Measurements from ENCODE around the gene NQO1. TPM values are rescaled to one million over a fixed set of nuclear protein-coding genes. Genes with fewer than 3 reads are reported as not detected.
A peak's percentile ranks its signal among the peaks of the same experiment; 100 is the strongest.

NQO1 gene
- total and polyA plus RNA-seq, 9 of the 15 experiments (the other 6 are each of a cell fraction or from before 2014, with no cell fraction given), result 96.7 to 198 (median 122) TPM

DNA sequence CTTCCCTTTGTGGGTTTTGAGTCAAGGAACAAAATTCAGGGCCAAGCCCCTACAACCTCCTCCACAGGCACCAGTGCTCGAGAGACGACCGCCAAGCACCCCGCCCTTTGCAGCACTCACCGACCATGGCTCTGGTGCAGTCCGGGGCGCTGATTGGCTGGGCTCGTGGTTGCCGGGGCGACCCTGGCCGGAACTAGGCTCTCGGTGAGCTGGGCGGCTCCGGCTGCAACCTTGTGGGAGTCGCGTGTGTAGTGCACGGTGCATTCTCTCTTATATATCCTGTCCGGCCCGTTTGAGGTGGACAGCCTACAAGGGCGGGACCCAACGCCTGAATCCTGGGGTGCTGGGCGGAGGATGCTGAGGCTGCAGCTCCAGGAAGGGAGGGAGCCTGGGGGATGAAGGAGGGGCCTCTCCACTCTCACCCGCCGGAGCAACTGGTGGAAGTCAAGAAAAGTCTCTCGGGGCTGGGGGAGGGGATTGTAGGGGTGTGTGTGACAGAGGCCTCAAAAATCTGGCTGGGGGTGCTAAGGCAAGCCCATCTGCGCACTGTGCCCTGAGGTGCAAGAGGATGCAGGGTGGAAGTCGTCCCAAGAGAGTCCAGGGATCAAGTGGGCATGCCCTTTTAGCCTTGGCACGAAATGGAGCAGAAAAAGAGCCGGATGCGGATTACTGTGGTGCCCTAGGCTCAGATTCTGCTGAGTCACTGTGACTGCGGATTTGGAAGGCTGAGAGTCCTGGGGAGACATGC is at the start of gene NQO1 (continued):
- TF ChIP-seq ZNF217 (CRISPR knock-in tag; IDR thresholded peaks at IDR 0.05) (no peak), HNRNPUL1 (IDR thresholded peaks at IDR 0.05; ENCODE audit: low read length) (no peak), POLR2A (conservative IDR thresholded peaks at IDR 0.05) (peak; percentile 89), HNRNPLL (IDR thresholded peaks at IDR 0.05; ENCODE audit: low read depth, low read length, poor library complexity, severe bottlenecking) (peak; percentile 37), MCM2 (IDR thresholded peaks at IDR 0.05; ENCODE audit: low read depth) (no peak), JUN (IDR thresholded peaks at IDR 0.05; ENCODE audit: borderline replicate concordance, low read depth, low read length) (peak; percentile 45; the same call in 1 of the 2 replicates), JUN (CRISPR knock-in tag; IDR thresholded peaks at IDR 0.05; ENCODE audit: borderline replicate concordance) (0 out of 2 replicates have a peak, but pooled peaks have one; percentile 60), YY1 (IDR thresholded peaks at IDR 0.05; ENCODE audit: borderline replicate concordance in 1 of 3, control insufficient read depth in 1 of 3, extremely low read depth in 1 of 3, insufficient read depth in 3 of 3, insufficient read length in 1 of 3, insufficient replicate concordance in 2 of 3, low read depth in 1 of 3, low read length in 2 of 3) (peak in 2 of 3 experiments; percentile 54 to 71), RHOXF2B (CRISPR knock-in tag; conservative IDR thresholded peaks at IDR 0.05) (no peak), CBX1 (IDR thresholded peaks at IDR 0.05; ENCODE audit: low read depth) (peak; percentile 77), MYC (IDR thresholded peaks at IDR 0.05; ENCODE audit: low read depth, low read length) (peak; percentile 89), MYC (CRISPR knock-in tag; IDR thresholded peaks at IDR 0.05; ENCODE audit: borderline replicate concordance, low read depth) (no peak), TEAD2 (tag; IDR thresholded peaks at IDR 0.05) (no peak), CHD1 (IDR thresholded peaks at IDR 0.05; ENCODE audit: low read length) (no peak), MAFF (IDR thresholded peaks at IDR 0.05; ENCODE audit: low read length) (peak; percentile 99), MAFK (IDR thresholded peaks at IDR 0.05; ENCODE audit: low read length) (peak; percentile 98), BMI1 (IDR thresholded peaks at IDR 0.05; ENCODE audit: low read length) (peak; percentile 90), FOXJ3 (CRISPR knock-in tag; IDR thresholded peaks at IDR 0.05) (no peak)
- TF ChIP-seq, protein P1, sequence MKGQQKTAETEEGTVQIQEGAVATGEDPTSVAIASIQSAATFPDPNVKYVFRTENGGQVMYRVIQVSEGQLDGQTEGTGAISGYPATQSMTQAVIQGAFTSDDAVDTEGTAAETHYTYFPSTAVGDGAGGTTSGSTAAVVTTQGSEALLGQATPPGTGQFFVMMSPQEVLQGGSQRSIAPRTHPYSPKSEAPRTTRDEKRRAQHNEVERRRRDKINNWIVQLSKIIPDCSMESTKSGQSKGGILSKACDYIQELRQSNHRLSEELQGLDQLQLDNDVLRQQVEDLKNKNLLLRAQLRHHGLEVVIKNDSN (CRISPR knock-in tag; IDR thresholded peaks at IDR 0.05), result 0 out of 2 replicates have a peak, but pooled peaks have one; percentile 20
- TF ChIP-seq, protein P2, sequence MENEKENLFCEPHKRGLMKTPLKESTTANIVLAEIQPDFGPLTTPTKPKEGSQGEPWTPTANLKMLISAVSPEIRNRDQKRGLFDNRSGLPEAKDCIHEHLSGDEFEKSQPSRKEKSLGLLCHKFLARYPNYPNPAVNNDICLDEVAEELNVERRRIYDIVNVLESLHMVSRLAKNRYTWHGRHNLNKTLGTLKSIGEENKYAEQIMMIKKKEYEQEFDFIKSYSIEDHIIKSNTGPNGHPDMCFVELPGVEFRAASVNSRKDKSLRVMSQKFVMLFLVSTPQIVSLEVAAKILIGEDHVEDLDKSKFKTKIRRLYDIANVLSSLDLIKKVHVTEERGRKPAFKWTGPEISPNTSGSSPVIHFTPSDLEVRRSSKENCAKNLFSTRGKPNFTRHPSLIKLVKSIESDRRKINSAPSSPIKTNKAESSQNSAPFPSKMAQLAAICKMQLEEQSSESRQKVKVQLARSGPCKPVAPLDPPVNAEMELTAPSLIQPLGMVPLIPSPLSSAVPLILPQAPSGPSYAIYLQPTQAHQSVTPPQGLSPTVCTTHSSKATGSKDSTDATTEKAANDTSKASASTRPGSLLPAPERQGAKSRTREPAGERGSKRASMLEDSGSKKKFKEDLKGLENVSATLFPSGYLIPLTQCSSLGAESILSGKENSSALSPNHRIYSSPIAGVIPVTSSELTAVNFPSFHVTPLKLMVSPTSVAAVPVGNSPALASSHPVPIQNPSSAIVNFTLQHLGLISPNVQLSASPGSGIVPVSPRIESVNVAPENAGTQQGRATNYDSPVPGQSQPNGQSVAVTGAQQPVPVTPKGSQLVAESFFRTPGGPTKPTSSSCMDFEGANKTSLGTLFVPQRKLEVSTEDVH (IDR thresholded peaks at IDR 0.05; ENCODE audit: low read depth, partially characterized antibody), result no peak
- TF ChIP-seq, protein P3, sequence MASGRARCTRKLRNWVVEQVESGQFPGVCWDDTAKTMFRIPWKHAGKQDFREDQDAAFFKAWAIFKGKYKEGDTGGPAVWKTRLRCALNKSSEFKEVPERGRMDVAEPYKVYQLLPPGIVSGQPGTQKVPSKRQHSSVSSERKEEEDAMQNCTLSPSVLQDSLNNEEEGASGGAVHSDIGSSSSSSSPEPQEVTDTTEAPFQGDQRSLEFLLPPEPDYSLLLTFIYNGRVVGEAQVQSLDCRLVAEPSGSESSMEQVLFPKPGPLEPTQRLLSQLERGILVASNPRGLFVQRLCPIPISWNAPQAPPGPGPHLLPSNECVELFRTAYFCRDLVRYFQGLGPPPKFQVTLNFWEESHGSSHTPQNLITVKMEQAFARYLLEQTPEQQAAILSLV (tag; IDR thresholded peaks at IDR 0.05), result no peak
- TF ChIP-seq, protein P4, sequence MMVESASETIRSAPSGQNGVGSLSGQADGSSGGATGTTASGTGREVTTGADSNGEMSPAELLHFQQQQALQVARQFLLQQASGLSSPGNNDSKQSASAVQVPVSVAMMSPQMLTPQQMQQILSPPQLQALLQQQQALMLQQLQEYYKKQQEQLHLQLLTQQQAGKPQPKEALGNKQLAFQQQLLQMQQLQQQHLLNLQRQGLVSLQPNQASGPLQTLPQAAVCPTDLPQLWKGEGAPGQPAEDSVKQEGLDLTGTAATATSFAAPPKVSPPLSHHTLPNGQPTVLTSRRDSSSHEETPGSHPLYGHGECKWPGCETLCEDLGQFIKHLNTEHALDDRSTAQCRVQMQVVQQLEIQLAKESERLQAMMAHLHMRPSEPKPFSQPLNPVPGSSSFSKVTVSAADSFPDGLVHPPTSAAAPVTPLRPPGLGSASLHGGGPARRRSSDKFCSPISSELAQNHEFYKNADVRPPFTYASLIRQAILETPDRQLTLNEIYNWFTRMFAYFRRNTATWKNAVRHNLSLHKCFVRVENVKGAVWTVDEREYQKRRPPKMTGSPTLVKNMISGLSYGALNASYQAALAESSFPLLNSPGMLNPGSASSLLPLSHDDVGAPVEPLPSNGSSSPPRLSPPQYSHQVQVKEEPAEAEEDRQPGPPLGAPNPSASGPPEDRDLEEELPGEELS (CRISPR knock-in tag; IDR thresholded peaks at IDR 0.05; ENCODE audit: borderline replicate concordance), result 0 out of 2 replicates have a peak, but pooled peaks have one; percentile 61

All from K562 (cell line).